Suprapubic skin (tissue), 4 donors: Measurements from ENCODE around the gene CHD1L.

ENCODE experiments used
- EP300 ChIP-seq: sonication (generic); formaldehyde crosslinking; IDR thresholded peaks from one replicate; pipeline ENCODE4 v1.6.1; 2017; ENCODE audit warnings: antibody characterized with exemption
- POLR2AphosphoS5 ChIP-seq, 3 donors: sonication (generic); formaldehyde crosslinking; IDR thresholded peaks; one replicate each; pipeline ENCODE4 v1.6.1; 2017; ENCODE audit warnings: antibody characterized with exemption in 3 of 3
- TF ChIP-seq, protein P1 (sequence below), 2 donors: fragments of 200-600 bp in 1 of 2; fragments of 450-650 bp in 1 of 2; sonication (generic) in 1 of 2; IDR thresholded peaks; one replicate each; pipeline ENCODE4 v1.5.1; 2016 to 2019; ENCODE audit warnings: antibody characterized with exemption in 2 of 2, mild to moderate bottlenecking in 1 of 2, moderate library complexity in 1 of 2

DNA sequence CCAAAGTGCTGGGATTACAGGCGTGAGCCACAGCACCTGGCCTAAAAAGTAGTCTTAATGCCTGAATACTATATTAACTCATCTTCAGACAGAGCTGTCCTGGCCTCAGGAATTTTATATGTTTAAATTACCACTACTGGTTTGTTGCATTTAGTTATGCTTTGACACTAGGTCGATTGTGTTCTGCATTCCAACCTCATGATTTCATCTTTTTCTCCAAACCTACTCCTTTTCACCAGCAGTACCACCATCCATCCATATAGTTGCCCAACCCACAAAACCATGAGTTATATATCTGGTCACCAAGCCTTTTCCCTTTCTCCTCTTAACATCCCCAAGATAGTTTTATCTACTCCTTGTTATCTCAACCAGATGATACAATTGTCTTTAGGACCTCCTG lies 39.9 kb upstream of the CHD1L start:
- TF ChIP-seq, protein P1, sequence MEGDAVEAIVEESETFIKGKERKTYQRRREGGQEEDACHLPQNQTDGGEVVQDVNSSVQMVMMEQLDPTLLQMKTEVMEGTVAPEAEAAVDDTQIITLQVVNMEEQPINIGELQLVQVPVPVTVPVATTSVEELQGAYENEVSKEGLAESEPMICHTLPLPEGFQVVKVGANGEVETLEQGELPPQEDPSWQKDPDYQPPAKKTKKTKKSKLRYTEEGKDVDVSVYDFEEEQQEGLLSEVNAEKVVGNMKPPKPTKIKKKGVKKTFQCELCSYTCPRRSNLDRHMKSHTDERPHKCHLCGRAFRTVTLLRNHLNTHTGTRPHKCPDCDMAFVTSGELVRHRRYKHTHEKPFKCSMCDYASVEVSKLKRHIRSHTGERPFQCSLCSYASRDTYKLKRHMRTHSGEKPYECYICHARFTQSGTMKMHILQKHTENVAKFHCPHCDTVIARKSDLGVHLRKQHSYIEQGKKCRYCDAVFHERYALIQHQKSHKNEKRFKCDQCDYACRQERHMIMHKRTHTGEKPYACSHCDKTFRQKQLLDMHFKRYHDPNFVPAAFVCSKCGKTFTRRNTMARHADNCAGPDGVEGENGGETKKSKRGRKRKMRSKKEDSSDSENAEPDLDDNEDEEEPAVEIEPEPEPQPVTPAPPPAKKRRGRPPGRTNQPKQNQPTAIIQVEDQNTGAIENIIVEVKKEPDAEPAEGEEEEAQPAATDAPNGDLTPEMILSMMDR (IDR thresholded peaks at IDR 0.05): no peak
- no peak for TF ChIP-seq POLR2AphosphoS5 (IDR thresholded peaks at IDR 0.05)
- TF ChIP-seq EP300: no peak
